ENCODE data around the gene KRTAP5-8.
"Not testable (repeated sequence)": the region's sequence is repeated elsewhere in the genome, so short reads cannot be mapped to it uniquely, and the experiment has no call there.

KRTAP5-8 gene

GRCh38 chr11:71518506-71519471, 19.0 kb upstream of the KRTAP5-8 start:
- DNase-seq = no peak

- DNase-seq = no peak
Observed at GRCh38 chr11:71519546-71519945, 18.3 kb upstream of the KRTAP5-8 start.

- no peak for DNase-seq
Observed at GRCh38 chr11:71525188-71525937, 12.5 kb upstream of the KRTAP5-8 start.

DNA sequence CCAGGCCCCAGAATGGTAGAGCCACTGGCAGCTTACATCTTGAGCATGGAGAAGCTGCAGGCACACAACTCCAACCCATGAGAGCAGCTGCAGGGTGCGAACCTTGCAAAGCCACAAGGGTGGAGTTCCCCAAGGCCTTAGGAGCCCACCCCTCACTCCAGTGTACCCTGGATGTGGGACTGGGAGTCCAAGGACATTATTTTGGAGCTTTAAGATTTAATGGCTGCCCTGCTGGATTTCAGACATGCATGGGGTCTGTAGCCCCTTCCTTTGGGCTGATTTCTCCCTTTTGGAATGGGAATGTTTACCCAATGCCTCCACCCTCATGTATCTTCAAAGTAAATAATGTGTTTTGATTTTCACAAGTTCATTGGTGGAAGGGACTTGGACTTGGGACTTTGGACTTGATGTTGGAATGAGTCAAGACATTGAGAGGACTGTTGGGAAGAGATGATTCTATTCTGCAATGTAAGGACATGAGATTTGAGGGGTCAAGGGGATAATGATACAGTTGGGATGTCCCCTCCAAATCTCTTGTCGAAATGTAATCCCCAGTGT, 11.8 kb upstream of the KRTAP5-8 start:
- no peak for DNase-seq

GRCh38 chr11:71526796-71527575, 10.8 kb upstream of the KRTAP5-8 start, which contains the start of gene KRTAP5-7:
Gene KRTAP5-7 (plus strand): TSS chr11:71527267. CDS start chr11:71527301, 34 bp downstream.
- not testable (repeated sequence) for DNase-seq

GRCh38 chr11:71527576-71528210, 10.1 kb upstream of the KRTAP5-8 start:
- DNase-seq = no peak

GRCh38 chr11:71530602-71531001, 7.2 kb upstream of the KRTAP5-8 start:
- DNase-seq = no peak

- no peak for DNase-seq
Observed at GRCh38 chr11:71532036-71532610, 5.7 kb upstream of the KRTAP5-8 start.

- not testable (repeated sequence) for DNase-seq
Observed at GRCh38 chr11:71534711-71535608, 2.9 kb upstream of the KRTAP5-8 start.

- DNase-seq = no peak
Observed at GRCh38 chr11:71535825-71536224, 2.0 kb upstream of the KRTAP5-8 start.

GRCh38 chr11:71537537-71537936, 288 bp upstream of the KRTAP5-8 start:
- no peak for DNase-seq

GRCh38 chr11:71538666-71538990, 803 bp downstream of the KRTAP5-8 start:
- no peak for DNase-seq

DNA sequence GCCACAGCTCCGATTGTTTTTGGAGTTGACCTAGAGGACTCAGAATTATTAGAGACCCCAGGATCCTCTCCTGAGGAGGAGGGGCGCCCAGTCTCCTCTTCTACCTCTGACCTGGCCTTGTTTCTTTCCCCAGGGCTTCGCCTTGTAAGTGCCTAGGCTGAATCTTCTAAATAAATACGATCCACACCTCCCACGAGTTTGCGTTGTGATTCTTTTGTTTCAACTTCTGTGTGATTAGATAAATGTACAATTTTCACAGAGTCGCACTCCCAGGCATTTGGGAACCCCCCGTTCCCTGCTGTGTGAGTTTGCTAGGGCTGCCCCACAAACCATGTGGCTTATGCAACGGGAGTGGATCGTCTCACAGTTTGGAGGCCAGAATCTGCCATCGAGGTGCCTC, 1.2 kb downstream of the KRTAP5-8 start:
- no peak for DNase-seq

DNA sequence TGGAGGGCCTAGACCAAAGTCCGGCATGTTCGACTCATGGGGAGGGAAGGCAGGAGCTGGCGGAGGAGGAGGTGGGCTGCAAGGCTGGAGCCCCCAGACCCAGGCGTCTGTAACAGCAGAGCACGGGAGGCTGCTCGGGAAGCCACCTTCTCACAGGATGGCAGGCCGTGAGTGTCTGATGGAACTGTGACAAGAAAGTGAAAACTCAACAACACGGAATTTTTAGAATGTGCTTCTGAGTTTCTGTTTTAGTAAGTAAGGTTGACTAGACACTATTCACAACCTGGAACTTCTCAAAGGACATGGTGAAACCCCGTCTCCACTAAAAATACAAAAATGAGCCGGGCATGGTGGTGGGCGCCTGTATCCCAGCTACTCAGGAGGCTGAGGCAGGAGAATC, 2.1 kb downstream of the KRTAP5-8 start:
- DNase-seq = not testable (repeated sequence)

GRCh38 chr11:71540521-71541304, 2.9 kb downstream of the KRTAP5-8 start:
- not testable (repeated sequence) for DNase-seq

DNA sequence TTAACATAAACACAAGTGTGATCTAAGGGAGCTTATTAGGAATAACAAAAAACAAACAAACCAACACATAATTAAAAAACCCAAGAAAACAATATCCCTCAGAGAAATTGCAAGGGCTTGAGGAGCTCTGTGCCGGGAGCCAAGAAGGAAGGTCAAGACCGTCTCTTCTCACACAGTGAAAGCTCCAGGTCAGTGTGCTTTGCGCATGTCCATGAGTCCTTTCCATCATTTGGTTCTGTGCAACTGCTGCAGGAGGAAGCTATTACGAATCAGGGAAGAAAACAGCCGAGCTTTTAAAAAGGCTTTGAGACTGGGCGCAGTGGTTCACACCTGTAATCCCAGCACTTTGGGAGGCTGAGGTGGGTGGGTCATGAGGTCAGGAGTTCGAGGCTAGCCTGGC, 4.6 kb downstream of the KRTAP5-8 start:
- no peak for DNase-seq

DNA sequence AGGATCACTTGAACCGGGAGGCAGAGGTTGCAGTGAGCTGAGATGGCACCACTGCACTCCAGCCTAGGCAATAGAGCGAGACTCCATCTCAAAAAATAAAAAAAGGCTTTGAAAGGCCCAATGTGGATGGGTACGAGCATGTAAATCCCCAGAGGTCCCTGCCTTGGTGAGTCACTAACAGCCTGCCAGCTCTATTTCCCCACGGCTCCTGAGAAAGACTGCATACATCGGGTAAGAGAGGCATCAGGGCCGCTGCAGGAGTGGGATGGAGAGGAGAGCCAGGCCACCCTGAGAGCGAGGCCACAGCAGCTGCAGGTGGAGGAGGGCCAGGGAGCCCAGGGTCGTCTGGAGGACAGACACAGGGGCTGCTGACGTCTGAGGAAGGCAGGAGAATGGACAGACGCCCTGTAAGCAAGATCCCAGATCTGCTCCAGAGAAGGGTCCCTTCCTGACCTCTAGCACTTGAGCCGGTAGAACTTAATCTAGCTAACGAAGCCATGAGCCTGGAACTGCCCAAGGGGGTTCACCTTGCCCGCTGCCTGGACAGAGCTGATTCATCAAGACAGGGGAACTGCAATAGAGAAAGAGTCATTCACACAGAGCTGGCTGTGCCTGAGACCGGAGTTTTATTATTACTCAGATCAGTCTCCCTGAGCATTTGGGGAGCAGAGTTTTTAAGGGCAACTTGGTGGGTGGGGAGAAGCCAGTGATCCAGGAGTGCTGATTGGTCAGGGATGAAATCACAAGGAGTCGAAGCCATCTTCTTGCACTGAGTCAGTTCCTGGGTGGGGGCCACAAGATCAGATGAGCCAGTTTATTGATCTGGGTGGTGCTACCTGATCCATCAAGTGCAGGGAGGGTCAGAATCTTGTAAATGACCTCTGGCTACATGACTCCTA, 5.3 kb downstream of the KRTAP5-8 start:
- no peak for DNase-seq

GRCh38 chr11:71543866-71544265, 6.0 kb downstream of the KRTAP5-8 start:
- no peak for DNase-seq

All from activated CD4-positive, alpha-beta T cell treated with anti-CD3 and anti-CD28 coated beads, Interleukin-2, amount 50 U/mL, for 4 hours (primary cell).